H9 (cell line): ENCODE data around the gene ARNT2. TPM values are rescaled to one million over a fixed set of nuclear protein-coding genes. Genes with fewer than 3 reads are reported as not detected.

Experiments used
- DNase-seq: peaks from one replicate; pipeline ENCODE4 v3.0.0-alpha.2; 2017
- H2AFZ ChIP-seq: one replicate; pipeline ENCODE4 v1.6.1; 2013; ENCODE audit warnings: mild to moderate bottlenecking, low read length, control low read depth, moderate library complexity
- H2AK5ac ChIP-seq: 2 replicates; pipeline ENCODE4 v1.6.1; 2013; ENCODE audit warnings: low read length, control low read depth, mixed read lengths; ENCODE audit not compliant: insufficient read length
- H2BK120ac ChIP-seq: one replicate; pipeline ENCODE4 v1.6.1; 2013; ENCODE audit warnings: low read depth, mild to moderate bottlenecking, low read length, control low read depth, inconsistent platforms; ENCODE audit not compliant: poor library complexity, severe bottlenecking
- H2BK12ac ChIP-seq: 2 replicates; pipeline ENCODE4 v1.6.1; 2013; ENCODE audit warnings: low read length, control low read depth, mixed read lengths, low read depth; ENCODE audit not compliant: insufficient read length
- H2BK15ac ChIP-seq: 2 replicates; pipeline ENCODE4 v1.6.1; 2013; ENCODE audit warnings: low read depth, low read length, control low read depth
- H2BK20ac ChIP-seq: one replicate; pipeline ENCODE4 v1.6.1; 2013; ENCODE audit warnings: low read depth, mild to moderate bottlenecking, low read length, control low read depth, inconsistent platforms; ENCODE audit not compliant: poor library complexity, severe bottlenecking
- H2BK5ac ChIP-seq: 2 replicates; pipeline ENCODE4 v1.6.1; 2013; ENCODE audit warnings: low read length, control low read depth, mixed read lengths; ENCODE audit not compliant: insufficient read length
- H3K14ac ChIP-seq: 2 replicates; pipeline ENCODE4 v1.6.1; 2013; ENCODE audit warnings: low read length, control low read depth; ENCODE audit not compliant: insufficient read depth
- H3K18ac ChIP-seq: 2 replicates; pipeline ENCODE4 v1.6.1; 2013; ENCODE audit warnings: low read depth, mild to moderate bottlenecking, mixed read lengths, low read length, control low read depth; ENCODE audit not compliant: insufficient read length
- H3K23ac ChIP-seq: 2 replicates; pipeline ENCODE4 v1.6.1; 2013; ENCODE audit warnings: low read length, control low read depth, mixed read lengths, low read depth; ENCODE audit not compliant: insufficient read length
- H3K23me2 ChIP-seq: 2 replicates; pipeline ENCODE4 v1.6.1; 2013; ENCODE audit warnings: low read depth, mild to moderate bottlenecking, mixed read lengths, low read length, control low read depth; ENCODE audit not compliant: insufficient read length, poor library complexity, severe bottlenecking
- H3K27ac ChIP-seq: 2 replicates; pipeline ENCODE4 v1.5.1; 2013; ENCODE audit warnings: low read length, control low read depth, mixed read lengths, low read depth; ENCODE audit not compliant: insufficient read length
- H3K27me3 ChIP-seq: 2 replicates; pipeline ENCODE4 v1.6.1; 2013; ENCODE audit warnings: low read length, control low read depth, inconsistent platforms; ENCODE audit not compliant: insufficient read depth
- H3K4ac ChIP-seq: 2 replicates; pipeline ENCODE4 v1.6.1; 2013; ENCODE audit warnings: low read depth, mild to moderate bottlenecking, control low read depth, inconsistent platforms, low read length, moderate library complexity
- H3K4me1 ChIP-seq: 2 replicates; pipeline ENCODE4 v1.6.1; 2013; ENCODE audit warnings: low read length, control low read depth, inconsistent platforms; ENCODE audit not compliant: insufficient read depth
- H3K4me2 ChIP-seq: 2 replicates; pipeline ENCODE4 v1.6.1; 2013; ENCODE audit warnings: low read length, control low read depth, mixed read lengths; ENCODE audit not compliant: insufficient read length, insufficient read depth
- H3K56ac ChIP-seq: 2 replicates; pipeline ENCODE4 v1.6.1; 2013; ENCODE audit warnings: low read depth, mild to moderate bottlenecking, mixed read lengths, low read length, control low read depth; ENCODE audit not compliant: insufficient read length
- H3K79me1 ChIP-seq: 2 replicates; pipeline ENCODE4 v1.6.1; 2013; ENCODE audit warnings: low read depth, mild to moderate bottlenecking, moderate library complexity, low read length, control low read depth, inconsistent platforms; ENCODE audit not compliant: insufficient read depth, poor library complexity, severe bottlenecking
- H3K79me2 ChIP-seq: 2 replicates; pipeline ENCODE4 v1.6.1; 2013; ENCODE audit warnings: low read length, control low read depth, inconsistent platforms; ENCODE audit not compliant: insufficient read depth
- H3K9ac ChIP-seq: 2 replicates; pipeline ENCODE4 v1.6.1; 2013; ENCODE audit warnings: low read length, control low read depth, mixed read lengths; ENCODE audit not compliant: insufficient read length; ENCODE audit errors: extremely low read depth
- H3K9me3 ChIP-seq: one replicate; pipeline ENCODE4 v1.6.1; 2013; ENCODE audit warnings: low read depth, low read length, inconsistent platforms; ENCODE audit not compliant: control insufficient read depth
- H3T11ph ChIP-seq: one replicate; pipeline ENCODE4 v1.6.1; 2013; ENCODE audit warnings: mild to moderate bottlenecking, low read length, control low read depth, inconsistent platforms
- H4K20me1 ChIP-seq: one replicate; pipeline ENCODE4 v1.6.1; 2013; ENCODE audit not compliant: control insufficient read depth, insufficient read length, insufficient read depth
- H4K5ac ChIP-seq: 2 replicates; pipeline ENCODE4 v1.6.1; 2013; ENCODE audit warnings: low read depth, mild to moderate bottlenecking, mixed read lengths, low read length, control low read depth; ENCODE audit not compliant: insufficient read length
- H4K8ac ChIP-seq: replicated peaks from 2 replicates; pipeline ENCODE4 v1.6.1; 2013; ENCODE audit warnings: low read length, control low read depth, mixed read lengths, low read depth; ENCODE audit not compliant: insufficient read length
- H4K91ac ChIP-seq: 2 replicates; pipeline ENCODE4 v1.6.1; 2013; ENCODE audit warnings: low read depth, mild to moderate bottlenecking, moderate library complexity, mixed read lengths, low read length, control low read depth; ENCODE audit not compliant: insufficient read length
- H3K27ac Mint-ChIP-seq, 3 experiments: 2 replicates in 2 of 3; 3 replicates in 1 of 3; pipeline ENCODE4 v1.8.0; 2020 to 2021; ENCODE audit warnings: mixed read lengths in 3 of 3, mild to moderate bottlenecking in 1 of 3, moderate library complexity in 1 of 3
- H3K27me3 Mint-ChIP-seq: 2 replicates; pipeline ENCODE4 v1.8.0; 2021; ENCODE audit warnings: low read depth, mild to moderate bottlenecking, moderate library complexity, mixed read lengths
- H3K36me3 Mint-ChIP-seq, 3 experiments: 2 replicates in 2 of 3; 3 replicates in 1 of 3; pipeline ENCODE4 v1.8.0; 2020 to 2021; ENCODE audit warnings: low read depth in 3 of 3, mixed read lengths in 3 of 3; ENCODE audit not compliant: insufficient read depth in 1 of 3
- H3K4me1 Mint-ChIP-seq, 2 experiments: 2 replicates each; pipeline ENCODE4 v1.8.0; 2020; ENCODE audit warnings: mixed read lengths in 2 of 2
- H3K4me3 Mint-ChIP-seq, 2 experiments: 2 replicates in 1 of 2; 3 replicates in 1 of 2; pipeline ENCODE4 v1.8.0; 2020 to 2021; ENCODE audit warnings: mild to moderate bottlenecking in 2 of 2, mixed read lengths in 2 of 2, moderate library complexity in 1 of 2
- H3K9me3 Mint-ChIP-seq, 2 experiments: 2 replicates in 1 of 2; 3 replicates in 1 of 2; pipeline ENCODE4 v1.8.0; 2020; ENCODE audit warnings: mild to moderate bottlenecking in 2 of 2, mixed read lengths in 2 of 2, moderate library complexity in 1 of 2
- CTCF ChIP-seq: fragments of 200-600 bp; sonication (generic); conservative IDR thresholded peaks from 3 replicates; pipeline ENCODE4 v1.8.0; 2021; ENCODE audit warnings: antibody characterized with exemption, mild to moderate bottlenecking
- WGBS: extraction: QIAGEN DNeasy Blood & Tissue Kit; methylation state at CpG from one replicate; pipeline ENCODE4 v1.1.7; 2013; ENCODE audit warnings: missing lambda C conversion rate, low lambda C conversion rate, mixed read lengths; ENCODE audit not compliant: insufficient read length; ENCODE audit errors: extremely low coverage; 5-methylcytosine and 5-hydroxymethylcytosine counted together
- total RNA-seq: library from RNA; stranded (reverse); gene quantifications from 2 replicates; pipeline ENCODE4 v1.2.1, GENCODE V29; 2021

The ARNT2 gene
- total RNA-seq, 1 experiment from 2014 or later = 10.5 TPM

DNA sequence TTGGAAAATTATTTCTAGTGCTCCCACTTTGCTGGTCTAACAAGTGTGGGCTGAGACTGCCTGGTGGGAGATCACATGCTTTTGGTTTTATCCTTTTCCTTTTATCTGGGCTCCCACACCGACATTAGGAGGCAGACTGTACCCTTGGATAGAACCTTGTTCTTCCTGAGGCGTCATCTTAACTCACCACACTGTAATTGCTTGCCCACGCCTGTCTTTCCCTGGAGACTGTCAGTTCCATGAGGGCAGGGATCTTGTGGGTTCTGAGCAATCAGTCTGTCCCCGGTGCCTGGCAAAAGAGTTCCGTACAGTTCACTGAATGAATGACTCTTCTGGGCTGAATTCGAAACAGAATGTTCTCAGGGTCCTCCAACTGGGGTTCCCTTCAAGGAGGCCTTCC is 166.4 kb downstream of the ARNT2 start:
- DNase-seq = peak; percentile 8
- no peak overlapping the region for H3K27ac Mint-ChIP-seq

More for the DNA sequence above, 166.4 kb downstream of the ARNT2 start:
- Histone ChIP-seq H3K14ac (no peak overlapping the region), H3K79me1 (no peaks in the 10 kb centered on the region), H2BK15ac (no peak overlapping the region), H3K4me1 (peaks cover 4% of the 10 kb centered on the region; the same call in 1 of the 2 replicates), H3K23me2 (no peaks in the 10 kb centered on the region), H3K27ac (no peak overlapping the region), H2BK20ac (no peak overlapping the region), H2BK120ac (no peak overlapping the region), H4K20me1 (no peaks in the 10 kb centered on the region), H3K56ac (no peak overlapping the region), H3K9ac (no peak overlapping the region), H3K23ac (no peak overlapping the region), H3K9me3 (no peaks in the 10 kb centered on the region), H3K18ac (no peak overlapping the region), H3K4ac (no peak overlapping the region), H2AFZ (no peak overlapping the region), H3T11ph (no peak overlapping the region), H2BK12ac (no peak overlapping the region), H3K27me3 (no peaks in the 10 kb centered on the region), H2BK5ac (no peak overlapping the region), H3K4me2 (no peak overlapping the region), H4K5ac (no peak overlapping the region), H4K8ac (no peak overlapping the region), H4K91ac (no peak overlapping the region), H2AK5ac (no peak overlapping the region), H3K79me2 (no peaks in the 10 kb centered on the region)
- TF ChIP-seq CTCF = no peak
- Mint-ChIP-seq H3K4me3 (no peak overlapping the region), H3K36me3 (peaks cover 0 to 13% (median 0%) of the 10 kb centered on the region in 3 experiments; a peak in 3 of 7 replicates), H3K9me3 (no peaks in the 10 kb centered on the region), H3K27me3 (no peaks in the 10 kb centered on the region), H3K4me1 (peaks cover 33 to 35% of the 10 kb centered on the region in 2 experiments)
- WGBS = no CpG with 5 or more reads among the region's 6 CpGs
